ENCODE data around the gene MRS2.
"Not testable (repeated sequence)": the region's sequence is repeated elsewhere in the genome, so short reads cannot be mapped to it uniquely, and the experiment has no call there.

MRS2 gene

DNA sequence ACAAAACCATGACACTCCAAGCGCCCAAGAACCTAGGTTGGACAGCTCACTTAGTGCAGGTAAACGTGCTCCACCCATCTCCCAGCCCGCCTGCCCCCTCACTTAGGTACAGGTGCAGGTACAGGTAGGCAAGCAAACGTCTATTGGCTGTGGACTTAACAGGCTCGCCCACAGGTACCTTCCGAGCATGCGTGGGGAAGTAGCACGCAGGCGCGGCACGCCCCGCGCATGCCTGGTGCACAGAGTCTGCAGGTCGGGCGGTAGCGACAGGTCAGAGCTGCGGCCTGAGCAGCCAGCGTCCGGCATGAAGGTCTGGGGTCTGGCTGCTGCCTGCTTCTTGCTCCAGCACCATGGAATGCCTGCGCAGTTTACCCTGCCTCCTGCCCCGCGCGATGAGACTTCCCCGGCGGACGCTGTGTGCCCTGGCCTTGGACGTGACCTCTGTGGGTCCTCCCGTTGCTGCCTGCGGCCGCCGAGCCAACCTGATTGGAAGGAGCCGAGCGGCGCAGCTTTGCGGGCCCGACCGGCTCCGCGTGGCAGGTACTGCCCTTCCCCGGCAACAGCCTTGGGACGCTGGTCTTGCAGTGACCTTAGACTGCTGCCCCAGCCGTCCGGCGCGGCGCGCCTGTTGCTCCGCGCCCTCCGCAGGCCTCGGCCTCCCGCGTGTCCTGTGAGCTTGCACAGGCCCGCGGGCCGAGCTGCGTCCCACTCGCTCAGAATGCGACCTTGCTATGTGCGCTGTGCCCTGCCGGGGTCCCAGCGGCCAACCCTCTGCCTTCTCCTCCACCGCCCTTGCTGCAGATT is at the start of gene MRS2:
Gene MRS2, plus strand, starts transcription at position 240 of the 804 bp plus-strand sequence. Its CDS starts 111 bp downstream, at position 351.
- DNase-seq (ENCODE audit: low read depth) = peak; percentile 72

DNA sequence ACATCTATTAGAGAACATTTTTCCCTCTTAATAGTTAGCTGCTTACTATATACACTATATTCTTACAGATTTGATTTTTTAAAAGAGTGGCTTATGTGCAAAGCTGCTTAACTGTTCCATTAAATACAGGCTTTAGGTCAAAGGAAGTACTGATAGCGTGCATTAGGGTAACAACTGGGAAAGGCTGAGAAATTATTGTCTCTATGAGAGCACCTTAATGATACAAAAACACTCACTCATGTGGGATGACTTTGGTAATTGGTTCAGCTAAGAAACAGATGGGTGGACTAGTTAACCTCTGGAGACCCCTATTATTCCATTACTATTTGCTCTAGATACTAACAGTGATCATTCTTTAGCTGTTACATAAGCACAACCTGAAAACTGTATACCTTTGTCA is 48.9 kb upstream of the MRS2 start:
- no peak for DNase-seq (ENCODE audit: low read depth)

GRCh38 chr6:24355393-24355792 is 47.3 kb upstream of the MRS2 start:
- no peak for DNase-seq (ENCODE audit: low read depth)

GRCh38 chr6:24356310-24356973 is 46.3 kb upstream of the MRS2 start:
- no peak for DNase-seq (ENCODE audit: low read depth)

- DNase-seq (ENCODE audit: low read depth) = no peak
Observed at GRCh38 chr6:24357336-24358218, 45.2 kb upstream of the MRS2 start, which contains the start of gene DCDC2. DCDC2 (minus strand) TSS chr6:24358059; CDS start chr6:24357750, 309 bp downstream.

GRCh38 chr6:24358219-24358821 is 44.4 kb upstream of the MRS2 start:
- no peak for DNase-seq (ENCODE audit: low read depth)

DNA sequence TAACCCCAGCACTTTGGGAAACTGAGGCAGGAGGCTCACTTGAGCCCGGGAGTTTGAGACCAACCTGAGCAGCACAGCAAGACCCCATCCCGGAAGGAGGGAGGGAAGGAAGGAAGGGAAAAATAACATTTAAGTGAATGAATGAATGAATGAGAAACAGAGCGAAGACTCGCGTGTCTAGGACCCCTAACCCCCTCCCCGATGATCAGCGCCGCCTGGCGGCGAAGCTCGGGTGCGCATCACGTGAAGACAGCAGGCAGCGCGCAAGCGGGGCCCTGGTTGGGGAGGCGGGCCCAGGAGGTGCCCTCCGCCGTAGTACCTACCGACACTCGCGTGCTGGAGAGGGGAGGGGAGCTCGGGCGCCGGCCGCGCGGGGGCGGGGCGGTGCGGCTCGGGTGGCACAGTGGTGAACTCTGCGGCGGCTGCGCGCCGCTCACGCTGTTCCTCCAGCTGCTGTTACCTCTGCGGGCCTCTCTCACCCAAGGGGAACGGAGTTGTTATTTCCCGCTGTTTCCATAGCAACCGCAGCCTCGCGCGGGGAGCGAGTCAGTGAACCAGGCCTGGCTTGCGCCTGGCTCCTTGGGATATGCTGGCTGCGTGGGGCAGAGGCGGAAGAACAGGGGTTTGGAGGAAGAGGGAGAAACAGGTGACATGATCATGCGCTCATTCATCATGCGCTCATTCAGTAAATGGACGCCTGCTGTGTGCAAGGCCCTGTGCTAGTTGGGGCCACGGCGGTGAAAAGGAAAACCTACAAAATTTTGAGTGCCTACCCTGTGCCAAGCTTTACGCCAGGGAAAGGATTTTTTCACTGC is 42.9 kb upstream of the MRS2 start:
- DNase-seq (ENCODE audit: low read depth) = peak; percentile 66

DNA sequence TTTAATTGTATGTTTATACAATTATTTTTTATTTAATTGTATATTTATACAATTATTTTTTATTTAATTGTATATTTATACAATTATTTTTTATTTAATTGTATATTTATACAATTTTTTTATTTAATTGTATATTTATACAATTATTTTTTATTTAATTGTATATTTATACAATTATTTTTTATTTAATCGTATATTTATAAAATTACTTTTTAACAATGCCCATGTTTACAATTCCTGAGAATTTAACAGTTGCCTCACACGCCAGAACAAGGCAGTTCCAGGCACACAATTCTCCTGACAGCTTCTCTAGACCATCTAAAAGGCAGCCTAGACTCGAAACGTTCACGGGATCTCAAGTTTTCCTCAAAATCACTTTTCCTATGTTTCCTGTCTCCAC is 40.4 kb upstream of the MRS2 start:
- DNase-seq (ENCODE audit: low read depth) = not testable (repeated sequence)

DNA sequence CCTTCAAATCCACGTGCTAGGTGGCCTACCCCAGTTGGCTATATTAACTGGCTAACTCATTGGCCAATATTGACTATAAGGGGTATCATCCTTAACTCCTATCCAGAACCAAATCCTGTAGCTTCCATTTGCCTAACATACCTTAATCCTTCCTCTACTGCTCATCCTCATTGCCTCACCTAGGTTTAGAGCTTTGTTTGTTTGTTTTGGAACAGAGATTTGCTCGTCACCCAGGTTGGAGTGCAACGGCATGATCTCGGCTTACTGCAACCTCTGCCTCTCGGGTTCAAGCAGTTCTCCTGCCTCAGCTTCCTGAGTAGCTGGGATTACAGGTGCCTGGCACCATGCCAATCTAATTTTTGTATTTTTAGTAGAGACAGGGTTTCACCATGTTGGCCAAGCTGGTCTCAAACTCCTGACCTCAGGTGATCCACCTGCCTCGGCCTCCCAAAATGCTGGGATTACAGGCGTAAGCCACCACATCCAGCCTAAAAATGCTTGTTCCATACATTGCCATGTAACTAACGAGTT is 37.6 kb upstream of the MRS2 start:
- DNase-seq (ENCODE audit: low read depth) = not testable (repeated sequence)

GRCh38 chr6:24374612-24375011 is 28.1 kb upstream of the MRS2 start:
- DNase-seq (ENCODE audit: low read depth) = no peak

GRCh38 chr6:24376871-24377270 is 25.9 kb upstream of the MRS2 start:
- DNase-seq (ENCODE audit: low read depth) = no peak

DNA sequence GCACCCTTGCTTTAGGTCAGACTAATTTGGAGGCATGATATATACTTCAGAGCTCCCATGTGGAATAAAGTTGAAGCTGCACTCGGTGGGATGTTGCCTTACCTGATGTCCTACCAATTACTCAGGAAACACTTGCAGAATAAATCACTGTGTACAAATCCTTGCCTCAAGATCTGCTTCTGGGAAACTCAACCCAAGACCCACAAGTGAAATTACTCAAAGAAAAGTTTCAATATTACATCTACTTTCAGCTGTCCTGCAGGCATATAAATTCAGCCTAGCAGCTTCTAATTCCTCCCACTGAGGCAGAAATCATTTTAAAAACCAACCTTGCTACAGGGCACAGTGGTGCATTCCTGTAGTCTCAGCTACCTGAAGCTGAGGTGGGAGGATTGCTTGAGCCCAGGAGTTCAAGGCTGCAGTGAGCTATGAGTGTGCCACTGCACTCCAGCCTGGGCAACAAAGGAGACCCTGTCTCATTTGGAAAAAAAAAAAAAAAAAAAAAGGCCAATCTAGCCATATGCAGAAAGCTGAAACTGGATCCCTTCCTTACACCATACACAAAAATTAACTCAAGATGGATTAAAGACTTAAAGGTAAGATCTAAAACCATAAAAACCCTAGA is 24.2 kb upstream of the MRS2 start:
- no peak for DNase-seq (ENCODE audit: low read depth)

- DNase-seq (ENCODE audit: low read depth) = no peak
Observed at GRCh38 chr6:24381476-24382219, 21.1 kb upstream of the MRS2 start.

DNA sequence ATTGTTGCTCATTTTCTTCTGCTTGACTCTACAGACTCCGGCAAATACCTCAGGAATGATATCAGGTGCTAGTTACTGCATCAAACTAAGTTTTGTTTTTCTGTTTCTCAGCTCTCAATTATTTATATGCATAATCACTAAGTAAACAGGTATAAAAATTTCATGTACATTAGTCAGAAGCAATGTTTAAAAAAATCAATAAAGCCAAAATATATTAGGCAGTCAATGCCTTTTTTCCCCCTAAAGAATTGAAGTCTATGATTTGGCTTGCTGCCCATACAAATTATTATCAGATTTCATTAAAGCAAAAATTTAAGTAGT is 20.6 kb upstream of the MRS2 start:
- DNase-seq (ENCODE audit: low read depth) = no peak

DNA sequence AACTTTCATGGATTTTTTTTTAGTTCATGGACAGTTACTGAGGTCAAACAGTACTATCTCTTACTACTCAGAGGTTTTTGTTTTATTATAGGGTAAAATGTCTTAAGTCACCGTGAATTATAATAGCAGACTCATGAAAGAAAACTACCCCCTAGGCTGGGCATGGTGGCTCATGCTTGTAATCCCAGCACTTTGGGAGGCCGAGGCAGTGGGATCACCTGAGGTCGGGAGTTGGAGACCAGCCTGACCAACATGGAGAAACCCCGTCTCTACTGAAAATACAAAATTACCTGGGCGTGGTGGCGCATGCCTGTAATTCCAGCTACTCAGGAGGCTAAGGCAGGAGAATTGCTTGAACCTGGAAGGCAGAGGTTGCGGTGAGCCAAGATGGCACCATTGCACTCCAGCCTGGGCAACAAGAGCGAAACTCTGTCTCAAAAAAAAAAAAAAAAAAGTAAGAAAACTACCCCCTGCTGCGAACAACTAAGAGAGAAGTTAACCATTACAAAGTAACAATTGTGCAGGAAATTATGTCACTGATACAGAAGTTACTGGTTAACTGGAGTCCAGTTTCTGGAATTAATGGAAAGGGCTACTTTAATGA is 19.7 kb upstream of the MRS2 start:
- DNase-seq (ENCODE audit: low read depth) = not testable (repeated sequence)

DNA sequence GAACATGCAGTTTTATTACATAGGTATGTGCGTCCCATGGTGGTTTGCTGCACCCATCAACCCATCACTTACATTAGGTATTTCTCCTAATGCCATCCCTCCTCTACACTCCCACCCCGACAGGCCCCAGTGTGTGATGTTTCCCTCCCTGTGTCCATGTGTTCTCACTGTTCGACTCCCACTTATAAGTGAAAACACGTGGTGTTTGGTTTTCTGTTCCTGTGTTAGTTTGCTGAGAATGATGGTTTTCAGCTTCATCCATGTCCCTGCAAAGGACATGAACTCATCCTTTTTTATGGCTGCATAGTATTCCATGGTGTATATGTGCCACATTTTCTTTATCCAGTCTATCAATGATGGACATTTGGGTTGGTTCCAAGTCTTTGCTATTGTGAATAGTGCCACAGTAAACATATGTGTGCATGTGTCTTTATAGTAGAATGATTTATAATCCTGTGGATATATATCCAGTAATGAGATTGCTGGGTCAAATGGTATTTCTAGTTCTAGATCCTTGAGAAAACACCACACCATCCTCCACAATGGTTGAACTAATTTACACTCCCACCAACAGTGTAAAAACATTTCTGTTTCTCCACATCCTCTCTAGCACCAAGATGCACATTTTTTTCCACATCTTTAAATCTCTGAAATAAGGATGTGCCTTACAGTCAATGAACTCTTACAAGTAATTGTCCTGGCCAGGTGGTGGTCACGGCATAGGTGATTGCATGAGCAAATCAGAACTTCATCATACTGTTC is 18.2 kb upstream of the MRS2 start:
- not testable (repeated sequence) for DNase-seq (ENCODE audit: low read depth)

DNA sequence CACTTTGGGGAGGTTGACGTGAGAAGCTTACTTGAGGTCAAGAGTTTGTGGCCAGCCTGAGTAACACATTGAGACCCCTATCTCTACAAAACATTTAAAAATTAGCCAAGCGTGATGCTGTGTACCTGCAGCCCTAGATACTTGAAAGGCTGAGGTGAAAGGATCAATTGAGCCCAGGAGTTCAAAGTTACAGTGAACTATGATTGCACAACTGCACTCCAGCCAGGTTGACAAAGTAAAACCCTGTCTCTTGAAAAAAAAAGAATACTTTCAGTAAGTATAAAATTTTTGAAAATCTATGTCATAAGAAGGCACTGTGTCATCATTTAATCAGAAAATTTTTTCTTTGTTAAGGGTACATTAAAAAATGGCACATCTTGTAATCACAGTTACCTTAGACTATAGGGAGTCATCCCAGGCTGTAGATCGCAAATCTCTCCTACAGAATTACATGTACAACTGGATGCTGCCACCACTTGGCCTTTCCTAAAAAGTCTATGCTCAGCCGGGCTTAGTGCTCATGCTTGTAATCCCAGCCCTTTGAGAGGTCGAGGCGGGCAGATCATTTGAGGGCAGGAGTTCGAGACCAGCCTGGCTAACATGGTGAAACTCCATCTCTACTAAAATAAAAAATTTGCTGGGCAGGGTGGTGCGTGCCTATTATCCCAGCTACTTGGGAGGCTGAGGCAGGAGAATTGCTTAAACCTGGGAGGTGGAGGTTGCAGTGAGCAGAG is 17.0 kb upstream of the MRS2 start:
- no peak for DNase-seq (ENCODE audit: low read depth)

DNA sequence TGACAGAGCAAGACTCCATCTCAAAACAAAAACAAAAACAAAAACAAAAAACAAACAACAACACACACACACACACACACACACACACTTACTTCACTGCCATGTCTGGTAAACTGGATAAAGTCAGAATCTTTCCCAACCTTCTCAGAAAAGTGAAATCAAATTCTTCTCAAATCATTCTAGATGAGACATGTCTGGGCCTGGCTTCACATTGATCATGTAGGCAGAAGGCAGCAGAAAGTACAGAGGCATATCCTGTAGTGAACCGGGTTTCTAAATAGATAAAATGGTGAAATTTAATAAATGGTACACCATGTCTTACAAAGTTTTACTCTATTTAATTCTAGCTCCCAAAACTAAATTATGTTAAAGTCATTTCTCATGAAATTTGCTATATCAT is 14.9 kb upstream of the MRS2 start:
- no peak for DNase-seq (ENCODE audit: low read depth)
